ENCODE results near the gene FXN.
A peak's percentile ranks its signal among the peaks of the same experiment; 100 is the strongest.
"Not testable (repeated sequence)": the region's sequence is repeated elsewhere in the genome, so short reads cannot be mapped to it uniquely, and the experiment has no call there.

Gene FXN

DNA sequence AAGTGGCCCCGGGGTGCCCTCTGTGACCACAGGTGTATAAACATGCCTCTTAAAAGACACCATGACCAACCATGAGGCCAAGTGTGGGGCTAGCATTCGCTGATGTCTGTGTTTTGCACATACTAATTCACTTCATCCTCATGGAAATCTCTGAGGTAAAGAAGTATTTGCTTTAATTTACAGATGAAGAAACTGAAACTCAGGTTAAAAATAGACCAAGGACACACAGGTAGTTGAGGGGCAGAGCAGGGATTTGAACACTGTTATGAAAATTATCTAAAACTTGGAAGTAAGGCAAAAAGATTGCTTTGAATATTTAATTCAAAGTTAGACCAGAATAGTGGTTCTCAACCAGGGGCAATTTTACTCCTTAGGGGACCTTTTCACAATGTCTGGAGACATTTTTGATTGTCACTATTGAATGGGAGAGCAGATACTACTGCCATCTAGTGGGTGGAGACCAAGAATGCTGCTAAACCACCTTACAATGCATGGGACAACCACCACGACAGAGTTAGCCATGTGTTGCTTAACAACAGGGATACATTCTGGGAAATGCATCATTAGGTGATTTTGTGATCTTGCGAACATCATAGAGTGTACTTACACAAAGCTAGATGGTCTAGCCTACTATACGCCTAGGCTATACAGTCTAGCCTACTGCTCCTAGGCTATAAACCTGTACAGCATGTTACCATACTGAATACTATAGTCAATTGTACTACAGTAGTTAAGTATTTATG, 8.0 kb upstream of the FXN start:
- DNase-seq, result peak in 2 of 14 donors; percentile 17 to 41

DNA sequence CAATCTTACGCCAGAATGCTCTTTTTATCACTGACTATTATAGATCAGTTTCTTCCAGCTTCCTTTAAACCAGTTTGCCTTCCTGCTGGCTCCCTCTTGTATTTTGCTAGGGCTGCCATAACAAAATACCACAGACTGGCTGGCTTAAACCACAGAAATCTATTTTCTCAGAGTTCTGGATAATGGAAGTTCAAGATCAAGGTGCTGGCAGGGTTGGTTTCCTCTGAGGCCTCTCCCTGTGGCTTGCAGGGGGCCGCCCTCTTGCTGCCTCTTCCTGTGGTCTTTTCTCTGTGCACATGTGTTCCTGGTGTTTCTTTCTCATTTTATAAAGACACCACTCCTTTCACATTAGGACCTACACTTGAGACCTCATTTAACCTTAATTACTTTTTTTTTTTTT, 6.8 kb upstream of the FXN start:
- no peak for DNase-seq

DNA sequence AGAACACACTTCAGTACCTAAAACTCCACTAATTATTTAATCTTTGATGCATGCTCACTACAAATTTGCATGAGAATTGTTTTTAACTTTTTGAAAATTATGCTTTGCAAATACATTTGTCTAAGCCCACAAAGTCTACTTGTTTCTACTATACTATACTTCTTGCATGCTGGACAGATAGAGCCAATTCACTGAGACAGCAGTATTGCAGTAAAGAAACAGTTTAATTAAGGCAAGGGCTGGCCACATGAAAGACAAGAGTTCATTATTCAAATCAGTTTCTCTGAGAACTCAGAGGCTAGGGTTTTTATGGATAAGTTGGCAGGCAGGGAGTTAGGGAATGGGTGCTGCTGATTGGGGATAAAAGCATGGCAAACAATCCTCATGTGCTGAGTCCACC, 6.0 kb upstream of the FXN start:
- no peak for DNase-seq

DNA sequence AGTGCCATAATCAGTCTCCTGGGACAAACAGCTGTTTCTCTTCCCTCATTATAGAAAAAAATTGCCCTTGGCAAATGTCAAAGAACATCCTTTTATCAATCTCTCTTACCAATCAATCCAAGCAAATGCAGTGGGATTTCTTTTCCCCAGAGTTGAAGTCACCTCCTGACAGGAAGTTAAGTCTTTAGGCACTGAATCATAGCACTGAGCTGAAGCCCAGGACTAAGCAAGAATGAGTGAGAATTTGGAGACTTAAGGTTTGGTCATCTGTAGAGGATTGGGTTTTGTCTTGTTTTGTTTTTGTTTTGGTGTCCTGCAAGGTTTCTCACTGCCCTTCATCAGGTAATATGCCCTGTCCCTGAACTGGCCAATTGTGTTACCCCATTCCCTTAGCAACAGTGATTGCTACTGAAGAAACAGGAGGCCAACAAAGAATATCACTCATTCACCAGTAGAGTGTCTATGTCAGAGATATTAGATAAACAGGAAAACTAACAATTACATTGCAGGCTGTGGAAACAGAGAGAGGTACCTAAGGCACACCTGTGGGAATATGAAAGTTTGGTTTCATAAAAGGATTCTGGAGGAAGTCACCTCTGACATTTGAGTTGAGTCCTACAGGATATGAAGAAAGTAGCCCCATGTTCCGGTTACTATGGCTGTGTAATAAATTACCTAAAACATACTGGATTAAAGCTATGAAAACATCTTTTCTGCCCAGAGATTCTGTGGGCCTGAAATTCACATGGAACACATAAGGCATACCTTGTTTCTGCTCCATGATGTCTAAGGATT, 4.5 kb upstream of the FXN start:
- DNase-seq, result no peak

DNA sequence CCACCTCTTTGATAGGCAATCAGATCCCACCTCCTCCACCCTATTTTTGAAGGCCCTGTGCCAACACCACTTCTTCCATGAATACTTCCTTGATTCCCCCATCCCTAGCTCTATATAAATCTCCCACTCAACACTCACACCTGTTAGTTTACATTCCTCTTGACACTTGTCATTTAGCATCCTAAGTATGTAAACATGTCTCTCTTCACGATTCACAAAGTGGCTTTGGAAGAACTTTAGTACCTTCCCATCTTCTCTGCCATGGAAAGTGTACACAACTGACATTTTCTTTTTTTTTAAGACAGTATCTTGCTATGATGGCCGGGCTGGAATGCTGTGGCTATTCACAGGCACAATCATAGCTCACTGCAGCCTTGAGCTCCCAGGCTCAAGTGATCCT, 1.5 kb upstream of the FXN start:
- DNase-seq, result no peak

DNA sequence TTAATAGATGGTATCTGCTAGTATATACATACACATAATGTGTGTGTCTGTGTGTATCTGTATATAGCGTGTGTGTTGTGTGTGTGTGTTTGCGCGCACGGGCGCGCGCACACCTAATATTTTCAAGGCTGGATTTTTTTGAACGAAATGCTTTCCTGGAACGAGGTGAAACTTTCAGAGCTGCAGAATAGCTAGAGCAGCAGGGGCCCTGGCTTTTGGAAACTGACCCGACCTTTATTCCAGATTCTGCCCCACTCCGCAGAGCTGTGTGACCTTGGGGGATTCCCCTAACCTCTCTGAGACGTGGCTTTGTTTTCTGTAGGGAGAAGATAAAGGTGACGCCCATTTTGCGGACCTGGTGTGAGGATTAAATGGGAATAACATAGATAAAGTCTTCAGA, 757 bp downstream of the FXN start:
- DNase-seq, result peak in 1 of 14 donors; percentile 58

DNA sequence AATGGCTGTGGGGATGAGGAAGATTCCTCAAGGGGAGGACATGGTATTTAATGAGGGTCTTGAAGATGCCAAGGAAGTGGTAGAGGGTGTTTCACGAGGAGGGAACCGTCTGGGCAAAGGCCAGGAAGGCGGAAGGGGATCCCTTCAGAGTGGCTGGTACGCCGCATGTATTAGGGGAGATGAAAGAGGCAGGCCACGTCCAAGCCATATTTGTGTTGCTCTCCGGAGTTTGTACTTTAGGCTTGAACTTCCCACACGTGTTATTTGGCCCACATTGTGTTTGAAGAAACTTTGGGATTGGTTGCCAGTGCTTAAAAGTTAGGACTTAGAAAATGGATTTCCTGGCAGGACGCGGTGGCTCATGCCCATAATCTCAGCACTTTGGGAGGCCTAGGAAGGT, 1.2 kb downstream of the FXN start:
- DNase-seq, result no peak

DNA sequence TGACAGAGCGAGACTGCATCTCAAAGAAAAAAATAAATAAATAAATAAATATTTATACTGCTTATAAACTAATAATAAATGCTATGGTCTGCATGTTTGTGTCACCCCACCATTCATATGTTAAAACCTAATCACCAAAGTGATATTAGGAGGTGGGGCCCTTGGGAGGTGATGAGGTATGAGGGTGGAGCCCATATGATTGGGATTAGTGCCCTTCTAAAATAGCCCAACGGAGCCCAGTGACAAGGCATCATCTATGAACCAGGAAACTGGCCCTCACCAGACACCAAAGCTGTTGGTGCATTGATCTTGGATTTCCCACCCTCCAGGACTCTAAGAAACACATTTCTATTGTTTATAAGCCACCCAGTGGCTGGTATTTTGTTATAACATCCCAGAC, 5.1 kb downstream of the FXN start:
- DNase-seq, result no peak

DNA sequence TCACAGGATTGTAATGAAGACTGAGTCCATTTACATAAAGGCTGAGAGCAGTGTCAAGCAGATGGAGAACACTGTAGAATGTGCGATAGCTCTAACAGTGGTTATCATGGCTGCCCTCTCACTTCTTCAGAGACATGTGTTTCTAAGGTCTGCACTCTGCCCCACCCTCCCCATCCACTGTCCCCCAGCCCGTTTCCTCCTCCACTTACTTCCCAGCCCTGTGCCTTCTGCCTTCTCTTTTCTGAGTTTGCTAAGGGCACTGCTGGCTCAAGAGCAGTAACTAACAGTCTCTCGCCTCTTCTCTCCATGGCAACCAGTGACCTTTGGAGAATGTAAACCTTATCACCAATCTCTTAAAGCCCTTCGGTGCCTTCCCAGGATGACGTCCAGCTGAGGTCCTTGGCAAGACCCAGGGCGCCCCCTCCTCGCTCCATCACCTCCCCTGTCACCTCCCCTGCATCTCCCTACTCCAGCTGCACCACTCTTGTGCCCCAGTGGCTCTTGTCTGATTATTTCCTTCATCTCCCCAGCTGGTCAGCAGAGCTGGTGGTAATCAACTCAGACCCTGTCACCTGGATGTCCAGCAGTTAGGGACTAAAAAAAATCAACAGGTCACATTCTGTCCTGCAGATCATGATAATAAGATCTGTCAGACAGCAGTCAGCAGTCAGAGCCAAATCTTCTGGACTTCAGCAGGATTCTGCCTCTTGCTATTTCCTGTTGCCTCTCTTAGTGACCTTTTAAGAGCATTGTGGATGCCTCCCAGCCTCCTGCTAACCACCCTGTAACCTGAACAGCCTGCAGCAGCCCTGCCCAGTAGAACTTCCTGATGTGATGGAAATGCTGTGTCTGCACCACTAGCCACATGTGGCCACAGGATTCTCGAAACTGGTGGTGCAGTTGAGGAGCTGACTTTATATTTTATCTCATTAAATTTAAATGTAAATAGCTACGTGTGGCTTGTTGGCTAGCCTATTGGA, 9.0 kb downstream of the FXN start:
- no peak for DNase-seq

DNA sequence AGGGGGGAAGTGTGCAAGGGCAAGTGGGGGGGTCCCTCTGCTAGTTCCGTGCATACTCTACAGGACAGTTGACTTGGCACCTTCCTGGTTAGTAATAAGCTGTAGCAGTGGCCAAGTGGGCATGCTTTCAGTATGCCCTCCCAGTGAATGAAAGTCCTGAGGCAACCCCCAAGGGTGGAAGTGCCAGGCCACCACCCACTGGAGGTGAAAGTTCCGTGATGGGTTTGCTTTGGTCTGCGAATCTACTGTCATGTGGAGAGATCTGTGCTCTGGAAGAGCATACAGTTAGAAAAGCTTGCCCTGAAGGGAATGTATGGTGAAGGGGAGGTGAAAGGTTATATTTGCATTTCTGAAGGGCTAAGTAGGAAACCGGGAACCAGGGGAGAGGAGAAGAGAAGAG, 10.3 kb downstream of the FXN start:
- no peak for DNase-seq

DNA sequence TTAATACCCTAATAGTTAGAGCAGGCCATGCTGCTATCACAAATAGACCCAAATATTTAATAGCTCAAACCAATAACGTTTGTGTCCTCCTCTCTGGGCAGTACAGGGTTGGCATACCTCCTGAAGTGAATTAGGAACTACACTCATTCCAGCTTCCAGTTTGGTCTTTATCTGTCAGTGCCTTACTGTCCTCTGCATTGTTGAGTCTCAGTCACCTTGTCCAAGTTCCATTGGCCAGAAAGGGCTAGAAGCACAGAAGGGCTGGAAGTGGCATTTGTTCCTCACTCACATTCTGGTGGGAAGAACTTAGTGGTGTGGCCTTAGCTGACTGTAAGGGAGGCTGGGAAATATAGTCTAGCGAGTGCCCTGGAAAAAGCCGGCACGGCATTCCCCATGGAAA, 11.2 kb downstream of the FXN start:
- no peak for DNase-seq

DNA sequence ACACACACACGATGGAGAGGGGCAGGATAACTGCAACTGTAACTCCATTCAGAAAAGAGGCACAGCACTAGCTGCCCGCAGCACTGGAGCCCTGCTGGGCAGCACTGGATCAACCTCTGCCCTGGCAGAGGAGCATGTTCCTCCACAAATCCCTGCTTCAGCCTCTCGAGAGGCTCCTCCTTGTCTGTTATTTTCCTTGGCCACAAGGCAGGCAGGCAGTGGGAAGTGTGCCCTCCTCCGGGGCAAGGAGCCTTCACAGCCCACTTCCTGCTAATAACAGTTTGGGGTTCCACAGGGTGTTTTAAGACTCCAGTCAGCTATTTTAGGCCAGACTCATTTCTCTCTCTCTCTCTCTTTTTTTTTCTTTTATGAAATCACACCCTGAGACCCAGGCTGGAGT, 11.8 kb downstream of the FXN start:
- DNase-seq, result no peak

DNA sequence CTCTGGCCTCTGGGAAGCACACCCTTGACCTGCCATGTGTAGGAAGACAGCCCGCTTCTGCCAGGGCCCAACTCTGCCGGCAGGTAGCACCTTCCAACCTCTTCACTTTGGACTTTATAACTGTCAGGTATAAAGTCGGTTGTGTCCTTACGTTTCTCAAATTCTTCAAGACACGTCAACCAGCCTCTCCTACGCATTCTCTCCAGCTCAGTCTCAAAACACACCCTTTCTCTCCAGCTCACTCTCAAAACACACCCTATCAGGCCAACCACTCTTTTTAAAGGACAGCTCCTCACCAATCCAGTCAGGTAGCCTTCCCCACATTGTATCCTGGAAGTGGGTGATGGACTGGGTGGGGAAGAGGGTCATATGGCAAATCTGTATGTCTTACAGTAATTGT, 13.5 kb downstream of the FXN start:
- no peak for DNase-seq

DNA sequence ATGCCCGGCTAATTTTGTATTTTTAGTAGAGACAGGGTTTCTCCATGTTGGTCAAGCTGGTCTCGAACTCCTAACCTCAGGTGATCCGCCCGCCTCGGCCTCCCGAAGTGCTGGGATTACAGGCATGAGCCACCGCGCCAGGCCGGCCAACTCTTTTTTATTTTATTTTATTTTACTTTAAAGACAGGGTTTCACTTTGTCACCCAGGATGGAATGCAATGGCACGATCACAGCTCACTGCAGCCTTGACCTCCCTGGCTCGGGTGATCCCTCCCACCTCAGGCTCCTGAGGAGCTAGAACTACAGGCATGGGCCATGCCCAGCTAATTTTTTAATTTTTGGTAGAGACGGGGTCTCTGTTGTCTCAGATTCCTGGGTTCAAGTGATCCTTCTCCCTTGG, 15.4 kb downstream of the FXN start:
- not testable (repeated sequence) for DNase-seq

DNA sequence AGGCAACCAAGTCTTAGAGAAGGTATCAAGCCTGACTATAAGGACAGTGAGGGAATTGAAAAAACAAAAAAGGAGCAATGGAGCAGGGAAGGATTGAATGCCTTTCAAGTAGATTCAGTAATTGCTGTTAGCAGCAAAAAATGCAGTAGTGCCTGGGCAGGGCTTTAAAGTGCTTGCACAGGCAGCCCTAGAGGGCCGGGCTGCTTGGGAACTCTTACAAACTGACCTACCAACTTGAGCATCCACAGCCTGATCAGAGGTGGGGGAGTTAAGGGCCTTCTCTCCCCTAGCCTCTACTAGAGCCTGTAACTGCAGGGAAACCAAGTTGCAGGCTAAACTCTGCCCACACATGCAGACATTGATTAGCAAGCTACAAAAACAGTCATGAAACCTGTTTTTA, 19.4 kb downstream of the FXN start:
- no peak for DNase-seq

DNA sequence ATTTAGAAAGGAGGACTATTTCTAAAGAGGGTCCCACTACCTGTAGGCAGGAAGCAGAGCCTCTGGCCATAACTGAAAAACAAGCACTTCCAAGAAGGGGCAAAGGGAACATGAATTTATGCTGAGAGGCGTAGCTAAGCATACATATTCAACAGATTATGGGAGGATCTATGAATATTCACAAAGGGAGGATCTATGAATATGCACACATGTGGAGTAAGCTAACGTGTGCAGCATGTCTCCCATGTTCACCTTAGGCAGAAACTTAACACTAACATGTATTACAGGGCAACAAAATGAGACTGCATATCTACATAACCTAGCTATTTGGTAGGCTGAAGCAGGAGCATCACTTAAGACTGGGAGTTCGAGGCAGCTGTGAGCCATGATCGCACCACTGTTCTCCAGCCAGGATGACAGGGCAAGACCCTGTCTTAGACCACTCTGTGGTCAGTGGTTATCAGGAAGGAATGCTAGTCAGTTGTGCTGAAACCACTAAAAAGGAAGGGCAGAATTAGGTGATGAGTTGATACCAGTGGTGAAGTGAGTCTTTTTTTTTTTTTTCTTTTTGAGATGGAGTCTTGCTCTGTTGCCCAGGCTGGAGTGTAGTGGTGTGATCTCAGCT, 20.8 kb downstream of the FXN start:
- DNase-seq, result no peak

DNA sequence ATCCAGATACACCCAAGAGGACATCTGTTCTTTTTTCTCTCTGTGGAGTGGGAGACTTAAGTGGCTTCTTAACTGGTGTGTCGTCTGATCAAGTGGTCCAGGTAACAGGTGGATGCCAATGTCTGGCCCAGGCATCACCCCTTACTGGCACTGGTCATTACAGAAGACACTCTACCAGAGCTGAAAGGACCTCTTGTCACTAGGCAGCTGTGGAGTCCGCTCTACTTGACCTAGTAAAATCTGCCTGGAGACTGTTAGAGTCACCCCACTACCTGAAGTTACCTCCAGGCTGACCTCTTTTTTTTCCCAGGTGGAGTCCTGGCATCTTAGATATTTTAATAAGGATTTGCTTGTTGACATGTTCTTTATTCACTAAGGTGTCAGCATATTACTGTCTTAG, 22.5 kb downstream of the FXN start:
- DNase-seq, result no peak

DNA sequence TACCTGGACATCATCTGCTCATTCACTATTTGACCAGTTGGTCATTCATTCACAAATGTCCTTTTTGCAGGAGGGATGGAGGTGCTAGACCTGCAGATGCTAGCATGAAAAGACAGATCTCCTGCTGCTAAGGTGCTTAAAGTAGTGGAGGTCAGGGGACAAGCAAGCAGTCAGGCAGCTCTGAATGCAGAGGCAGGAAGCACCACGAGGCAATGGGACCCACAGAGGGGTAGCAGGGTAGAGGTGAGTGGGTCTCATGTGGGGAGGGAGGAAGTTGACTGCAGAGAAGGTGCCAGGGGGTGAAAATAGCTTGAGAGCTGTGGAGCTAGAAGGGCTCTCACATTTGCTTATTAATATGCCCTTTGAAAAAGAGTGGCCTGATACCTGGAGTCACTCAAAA, 25.2 kb downstream of the FXN start:
- no peak for DNase-seq

DNA sequence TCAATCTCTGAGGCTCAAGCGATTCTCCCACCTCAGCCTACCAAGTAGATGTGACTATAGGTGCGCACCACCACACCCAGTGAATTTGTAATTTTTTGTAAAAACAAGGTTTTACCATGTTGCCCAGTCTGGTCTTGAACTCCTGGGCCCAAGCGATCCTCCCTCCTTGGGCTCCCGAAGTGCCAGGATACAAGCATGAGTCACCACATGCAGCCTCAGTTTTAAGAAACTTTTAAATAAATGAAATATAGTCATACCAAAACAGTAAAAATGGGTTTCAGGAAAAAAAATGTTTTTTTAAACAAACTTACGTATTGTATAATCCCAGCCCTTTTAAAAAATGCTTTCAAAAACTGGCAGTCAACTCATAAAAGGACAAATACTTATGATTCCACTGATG, 26.6 kb downstream of the FXN start:
- DNase-seq, result no peak

DNA sequence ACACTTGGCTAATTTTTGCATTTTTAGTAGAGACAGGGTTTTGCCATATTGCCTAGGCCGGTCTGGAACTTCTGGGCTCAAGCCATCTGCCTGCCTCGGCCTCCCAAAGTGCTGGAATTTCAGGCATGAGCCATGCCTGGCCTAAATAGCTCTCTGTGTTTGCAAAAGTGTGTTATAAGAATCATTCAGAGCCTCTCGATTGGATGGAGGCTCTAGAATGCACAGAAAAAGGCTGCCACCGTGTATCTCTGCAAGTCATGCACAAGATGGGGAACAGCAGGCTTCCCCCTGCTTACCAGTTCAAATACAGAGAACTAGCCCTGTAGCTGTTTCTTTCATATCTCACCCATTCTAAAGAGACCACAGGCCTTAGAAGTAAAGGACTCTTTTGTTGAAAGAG, 28.3 kb downstream of the FXN start:
- DNase-seq, result no peak

DNA sequence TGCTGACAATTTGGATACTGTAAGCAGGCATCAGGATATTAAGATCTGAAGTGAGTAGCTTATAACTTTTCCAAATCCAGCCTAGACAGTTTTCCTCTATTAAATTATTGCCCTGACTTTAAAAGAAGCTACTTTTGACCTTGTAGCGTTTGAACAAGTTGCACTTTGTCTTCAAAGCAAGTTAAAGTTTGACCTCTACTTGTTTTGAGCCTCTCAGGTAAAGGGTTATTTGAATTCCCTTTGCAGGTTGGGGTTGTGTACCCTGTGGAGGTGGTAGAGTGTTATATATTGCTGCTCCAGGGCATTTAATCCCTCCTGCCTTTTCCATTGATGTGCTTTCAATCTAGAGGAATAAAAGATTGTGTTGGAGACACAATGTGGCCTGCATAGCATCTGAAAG, 30.1 kb downstream of the FXN start:
- no peak for DNase-seq

DNA sequence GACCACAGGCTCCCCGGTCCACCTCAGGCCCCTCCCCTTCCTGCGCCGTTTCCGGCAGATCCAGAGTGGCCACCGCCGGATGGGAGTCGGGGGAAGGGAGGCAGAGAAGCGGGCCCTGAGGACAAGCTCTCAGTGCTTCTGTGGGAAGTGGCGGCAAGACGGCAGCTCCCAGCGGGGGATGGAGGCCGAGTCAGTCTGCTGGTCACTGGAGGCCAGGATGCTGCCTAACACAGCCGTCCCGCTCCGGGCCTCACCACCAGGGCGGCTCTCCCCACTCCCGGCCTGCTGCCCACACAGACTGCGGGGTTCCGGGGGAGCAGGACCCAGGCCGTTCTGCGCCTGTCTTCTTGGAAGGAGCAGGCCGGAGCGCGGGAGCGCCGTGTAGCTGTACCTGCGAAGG, 31.4 kb downstream of the FXN start:
- DNase-seq, result no peak

DNA sequence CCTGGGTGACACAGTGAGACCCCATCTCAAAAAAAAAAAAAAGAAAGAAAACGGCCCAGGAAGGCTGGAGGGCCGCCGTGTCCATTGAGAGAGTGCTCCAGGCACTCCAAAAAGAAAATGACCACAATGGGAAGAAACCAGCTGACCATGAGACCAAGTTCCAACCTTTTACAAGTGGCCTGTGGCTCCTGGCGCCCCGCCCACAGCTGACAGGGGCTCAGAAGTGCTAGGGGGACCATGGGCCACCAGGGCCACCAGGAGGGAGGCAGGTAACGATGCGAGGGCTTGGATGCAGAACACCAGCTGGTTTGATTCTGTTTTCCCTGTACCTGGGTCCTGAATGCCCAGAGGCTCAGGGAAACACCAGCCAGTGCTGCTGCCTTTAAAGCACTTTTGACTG, 34.6 kb downstream of the FXN start:
- no peak for DNase-seq
